GM12878 (cell line): Measurements from ENCODE around the gene SLC6A20. TPM values are rescaled to one million over a fixed set of nuclear protein-coding genes. Genes with fewer than 3 reads are reported as not detected.

Experiments used
- ATAC-seq: fragments of 200-7000 bp; cut with Tn5 transposase; 3 replicates; pipeline ENCODE4 v1.9.1; 2020; ENCODE audit warnings: mild to moderate bottlenecking, moderate library complexity
- BruUV-seq: library from RNA; stranded (reverse); fragments of 400-500 nt; replicated peaks from 2 replicates; lab custom pipeline; 2021; lab: Mats Ljungman, UMichigan
- CTCF ChIA-PET: fragments of 300-600 bp; sonication (Branson Sonifier 250); formaldehyde crosslinking; extraction: SDS; loops from one replicate; lab custom pipeline; 2021; ENCODE audit warnings: inconsistent platforms; lab: Yijun Ruan, JAX
- POLR2A ChIA-PET: fragments of 350-600 bp; formaldehyde crosslinking; extraction: SDS; loops from one replicate; lab custom pipeline; 2021; ENCODE audit warnings: inconsistent platforms; lab: Charles Lee
- RAD21 ChIA-PET: fragments of 300-600 bp; sonication (Branson Sonifier 250); formaldehyde crosslinking; loops from one replicate; lab custom pipeline; 2023; ENCODE audit warnings: antibody characterized with exemption; ENCODE audit not compliant: unreplicated experiment; lab: Charles Lee
- SMC1A ChIA-PET: fragments of 300-600 bp; sonication (Branson Sonifier 250); formaldehyde crosslinking; loops from one replicate; lab custom pipeline; 2023; ENCODE audit not compliant: unreplicated experiment, uncharacterized antibody; lab: Charles Lee
- DNase-seq: peaks from one replicate; pipeline ENCODE4 v3.0.0-alpha.2; 2011; ENCODE audit warnings: low read depth, low spot score
- FAIRE-seq: peaks from 3 replicates; lab custom pipeline; 2011; peaks lifted over from hg19 to GRCh38; lab: Jason Lieb, UNC
- H2AFZ ChIP-seq: 2 replicates; pipeline ENCODE4 v1.6.0; 2011; ENCODE audit warnings: low read depth, low read length, control low read depth; ENCODE audit not compliant: control insufficient read depth
- H3K27ac ChIP-seq: 2 replicates; pipeline ENCODE4 v1.5.1; 2011; ENCODE audit warnings: control low read depth; ENCODE audit not compliant: control insufficient read depth, insufficient read depth
- H3K27me3 ChIP-seq, 2 experiments: replicated peaks in 1 of 2; 2 replicates each; pipeline versions ENCODE4 v1.6.0 to v1.6.1; 2011; ENCODE audit warnings: low read length in 1 of 2; ENCODE audit not compliant: control insufficient read depth in 2 of 2, insufficient read depth in 2 of 2
- H3K36me3 ChIP-seq, 2 experiments: 2 replicates each; pipeline ENCODE4 v1.5.1; 2011; ENCODE audit warnings: low read length in 1 of 2; ENCODE audit not compliant: control insufficient read depth in 2 of 2, insufficient read depth in 2 of 2
- H3K4me1 ChIP-seq: 2 replicates; pipeline ENCODE4 v1.6.1; 2011; ENCODE audit warnings: mild to moderate bottlenecking, low read length, moderate library complexity, mixed read lengths; ENCODE audit not compliant: control insufficient read depth, insufficient read depth
- H3K4me2 ChIP-seq: 2 replicates; pipeline ENCODE4 v1.6.0; 2011; ENCODE audit warnings: control low read depth; ENCODE audit not compliant: control insufficient read depth, insufficient read depth
- H3K4me3 ChIP-seq: fragments of 200-600 bp; sonication (generic); 2 replicates; pipeline ENCODE4 v1.5.1; 2016
- H3K79me2 ChIP-seq: 2 replicates; pipeline ENCODE4 v1.6.0; 2011; ENCODE audit warnings: low read length; ENCODE audit not compliant: control insufficient read depth, insufficient read depth
- H3K9ac ChIP-seq: 2 replicates; pipeline ENCODE4 v1.8.0; 2011; ENCODE audit warnings: low read length, control low read depth, mixed read lengths; ENCODE audit not compliant: control insufficient read depth, insufficient read depth
- H3K9me3 ChIP-seq: replicated peaks from 3 replicates; pipeline ENCODE4 v1.5.1; 2011; ENCODE audit warnings: mild to moderate bottlenecking, low read length; ENCODE audit not compliant: control insufficient read depth, insufficient read depth
- H4K20me1 ChIP-seq: 2 replicates; pipeline ENCODE4 v1.6.0; 2011; ENCODE audit not compliant: control insufficient read depth, insufficient read depth
- DPF2 ChIP-seq: fragments of 450-650 bp; IDR thresholded peaks from 2 replicates; pipeline ENCODE4 v1.6.1; 2017; ENCODE audit warnings: mild to moderate bottlenecking
- HDGF ChIP-seq: fragments of 450-650 bp; IDR thresholded peaks from 2 replicates; pipeline ENCODE4 v1.6.1; 2016; ENCODE audit warnings: antibody characterized with exemption
- JUNB ChIP-seq: IDR thresholded peaks from 2 replicates; pipeline ENCODE4 v1.6.1; 2016; ENCODE audit warnings: antibody characterized with exemption, mild to moderate bottlenecking
- MEF2B ChIP-seq: fragments of 450-650 bp; IDR thresholded peaks from 2 replicates; pipeline ENCODE4 v1.6.1; 2018; ENCODE audit warnings: mild to moderate bottlenecking, moderate library complexity; ENCODE audit not compliant: partially characterized antibody, poor library complexity, severe bottlenecking
- RELA ChIP-seq: fragments of 450-650 bp; IDR thresholded peaks from 2 replicates; pipeline ENCODE4 v1.8.0; 2014; ENCODE audit warnings: borderline replicate concordance; ENCODE audit not compliant: partially characterized antibody
- SP1 ChIP-seq: IDR thresholded peaks from one replicate; pipeline ENCODE4 v1.6.1; 2011; ENCODE audit warnings: low read depth, low read length
- SPI1 ChIP-seq: IDR thresholded peaks from 2 replicates; pipeline ENCODE4 v1.6.1; 2011; ENCODE audit warnings: low read depth, mild to moderate bottlenecking, low read length, moderate library complexity, borderline replicate concordance; ENCODE audit not compliant: insufficient read depth
- whole genome bisulfite sequencing: methylation state at CpG from one replicate; pipeline ENCODE4 v1.1.6; 2016; ENCODE audit warnings: low lambda C conversion rate; ENCODE audit not compliant: insufficient replicate concordance, insufficient coverage; ENCODE audit errors: missing lambda C conversion rate; 5-methylcytosine and 5-hydroxymethylcytosine counted together
- in situ Hi-C: fragments of 300-500 bp; cut with MboI; formaldehyde crosslinking; loops from 9 replicates; pipeline ENCODE4 v1.14.3; 2018; ENCODE audit warnings: mixed read lengths
- intact Hi-C: fragments of 100-400 bp; cut with micrococcal nuclease; formaldehyde crosslinking; loops from one replicate; pipeline ENCODE4 v1.14.2; 2022; ENCODE audit not compliant: unreplicated experiment
- polyA plus RNA-seq, 11 experiments: library from polyadenylated mRNA; depleted of rRNA in 4 of 11; unstranded in 6 of 11; stranded (reverse) in 5 of 11; fragments of >200 nt; fragmentation: Nextera tagmentation in 4 of 11; fragmentation: Illumina TruSeq in 1 of 11; extraction: Ambion mirVana in 4 of 11; extraction: Trizol in 1 of 11; gene quantifications; 1 replicate in 1 of 11; 2 replicates in 10 of 11; pipeline versions ENCODE4 v1.2.1 to v1.2.3, GENCODE V29; 2011 to 2016; ENCODE audit warnings: inconsistent platforms in 2 of 11, missing spikeins in 2 of 11, low read depth in 1 of 11
- total RNA-seq, 4 experiments: library from RNA; depleted of rRNA in 3 of 4; stranded (reverse); fragments of >200 nt in 3 of 4; fragmentation: Illumina TruSeq in 1 of 4; extraction: Trizol in 1 of 4; gene quantifications; 2 replicates each; pipeline versions ENCODE4 v1.2.1 to v1.2.3, GENCODE V29; 2013 to 2021
- TF ChIP-seq, protein P1 (sequence below): fragments of 450-650 bp; IDR thresholded peaks from 2 replicates; pipeline ENCODE4 v1.6.1; 2017; ENCODE audit warnings: borderline replicate concordance
- TF ChIP-seq, protein P2 (sequence below): fragments of 450-650 bp; IDR thresholded peaks from 2 replicates; pipeline ENCODE4 v1.6.1; 2017; ENCODE audit warnings: low read depth, mild to moderate bottlenecking, moderate library complexity
- TF ChIP-seq, protein P3 (sequence below): fragments of 450-650 bp; IDR thresholded peaks from 2 replicates; pipeline ENCODE4 v1.6.1; 2016; ENCODE audit warnings: mild to moderate bottlenecking, moderate library complexity, borderline replicate concordance

SLC6A20 gene
- total and polyA plus RNA-seq, 10 of the 15 experiments (the other 5 are each of a cell fraction or from before 2014, with no cell fraction given): 0.31 to 4.1 (median 1.1) TPM

DNA sequence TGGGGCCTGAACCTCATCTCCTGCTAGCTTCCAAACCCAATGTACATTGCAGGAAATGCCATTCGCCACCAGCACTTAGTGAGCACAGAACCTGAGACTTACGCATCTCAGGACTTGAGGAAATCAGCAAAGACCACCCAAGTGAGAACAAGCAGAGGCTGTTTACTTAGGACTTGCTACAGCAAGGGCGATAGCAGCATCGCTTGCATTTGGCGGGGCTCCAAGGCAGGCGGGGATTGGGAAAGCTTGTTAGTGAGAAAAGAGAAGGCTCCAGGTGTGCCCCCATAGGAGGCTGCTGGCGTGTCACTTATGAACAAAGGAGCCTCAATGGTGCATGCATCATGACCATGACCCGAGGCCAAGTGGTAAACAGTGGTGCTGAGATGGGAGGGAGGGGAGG is 19.7 kb downstream of the SLC6A20 start (continued):
- TF ChIP-seq MEF2B (no peak), HDGF (no peak)

DNA sequence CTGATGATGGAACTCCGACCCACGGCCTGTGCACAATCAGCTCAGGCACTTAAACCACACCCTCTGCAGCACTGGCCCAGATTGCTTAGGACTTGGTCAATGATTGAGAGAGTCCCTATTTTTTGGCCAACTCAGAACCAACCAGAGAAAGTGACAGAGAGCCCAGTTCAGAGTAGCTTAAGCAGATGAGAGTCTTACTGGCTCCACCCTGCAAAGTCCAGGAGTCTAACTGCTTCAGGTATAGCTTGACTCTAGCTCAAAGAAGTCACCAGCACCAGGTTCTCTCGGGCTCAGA is 20.1 kb downstream of the SLC6A20 start:
- RAD21 ChIA-PET: no interaction called here
- no peak for ATAC-seq
- DNase-seq: no peak
- no peaks in the 10 kb centered on the region for H4K20me1 ChIP-seq
- WGBS: 63% methylated on average over 3 of the region's 3 CpGs
- FAIRE-seq: no peak
- TF ChIP-seq, protein P1, sequence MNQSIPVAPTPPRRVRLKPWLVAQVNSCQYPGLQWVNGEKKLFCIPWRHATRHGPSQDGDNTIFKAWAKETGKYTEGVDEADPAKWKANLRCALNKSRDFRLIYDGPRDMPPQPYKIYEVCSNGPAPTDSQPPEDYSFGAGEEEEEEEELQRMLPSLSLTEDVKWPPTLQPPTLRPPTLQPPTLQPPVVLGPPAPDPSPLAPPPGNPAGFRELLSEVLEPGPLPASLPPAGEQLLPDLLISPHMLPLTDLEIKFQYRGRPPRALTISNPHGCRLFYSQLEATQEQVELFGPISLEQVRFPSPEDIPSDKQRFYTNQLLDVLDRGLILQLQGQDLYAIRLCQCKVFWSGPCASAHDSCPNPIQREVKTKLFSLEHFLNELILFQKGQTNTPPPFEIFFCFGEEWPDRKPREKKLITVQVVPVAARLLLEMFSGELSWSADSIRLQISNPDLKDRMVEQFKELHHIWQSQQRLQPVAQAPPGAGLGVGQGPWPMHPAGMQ: no peak
- no peak for TF ChIP-seq RELA
- no peak for TF ChIP-seq SPI1
- TF ChIP-seq, protein P2, sequence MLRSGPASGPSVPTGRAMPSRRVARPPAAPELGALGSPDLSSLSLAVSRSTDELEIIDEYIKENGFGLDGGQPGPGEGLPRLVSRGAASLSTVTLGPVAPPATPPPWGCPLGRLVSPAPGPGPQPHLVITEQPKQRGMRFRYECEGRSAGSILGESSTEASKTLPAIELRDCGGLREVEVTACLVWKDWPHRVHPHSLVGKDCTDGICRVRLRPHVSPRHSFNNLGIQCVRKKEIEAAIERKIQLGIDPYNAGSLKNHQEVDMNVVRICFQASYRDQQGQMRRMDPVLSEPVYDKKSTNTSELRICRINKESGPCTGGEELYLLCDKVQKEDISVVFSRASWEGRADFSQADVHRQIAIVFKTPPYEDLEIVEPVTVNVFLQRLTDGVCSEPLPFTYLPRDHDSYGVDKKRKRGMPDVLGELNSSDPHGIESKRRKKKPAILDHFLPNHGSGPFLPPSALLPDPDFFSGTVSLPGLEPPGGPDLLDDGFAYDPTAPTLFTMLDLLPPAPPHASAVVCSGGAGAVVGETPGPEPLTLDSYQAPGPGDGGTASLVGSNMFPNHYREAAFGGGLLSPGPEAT: no peak
- TF ChIP-seq DPF2: no peak
- TF ChIP-seq, protein P3, sequence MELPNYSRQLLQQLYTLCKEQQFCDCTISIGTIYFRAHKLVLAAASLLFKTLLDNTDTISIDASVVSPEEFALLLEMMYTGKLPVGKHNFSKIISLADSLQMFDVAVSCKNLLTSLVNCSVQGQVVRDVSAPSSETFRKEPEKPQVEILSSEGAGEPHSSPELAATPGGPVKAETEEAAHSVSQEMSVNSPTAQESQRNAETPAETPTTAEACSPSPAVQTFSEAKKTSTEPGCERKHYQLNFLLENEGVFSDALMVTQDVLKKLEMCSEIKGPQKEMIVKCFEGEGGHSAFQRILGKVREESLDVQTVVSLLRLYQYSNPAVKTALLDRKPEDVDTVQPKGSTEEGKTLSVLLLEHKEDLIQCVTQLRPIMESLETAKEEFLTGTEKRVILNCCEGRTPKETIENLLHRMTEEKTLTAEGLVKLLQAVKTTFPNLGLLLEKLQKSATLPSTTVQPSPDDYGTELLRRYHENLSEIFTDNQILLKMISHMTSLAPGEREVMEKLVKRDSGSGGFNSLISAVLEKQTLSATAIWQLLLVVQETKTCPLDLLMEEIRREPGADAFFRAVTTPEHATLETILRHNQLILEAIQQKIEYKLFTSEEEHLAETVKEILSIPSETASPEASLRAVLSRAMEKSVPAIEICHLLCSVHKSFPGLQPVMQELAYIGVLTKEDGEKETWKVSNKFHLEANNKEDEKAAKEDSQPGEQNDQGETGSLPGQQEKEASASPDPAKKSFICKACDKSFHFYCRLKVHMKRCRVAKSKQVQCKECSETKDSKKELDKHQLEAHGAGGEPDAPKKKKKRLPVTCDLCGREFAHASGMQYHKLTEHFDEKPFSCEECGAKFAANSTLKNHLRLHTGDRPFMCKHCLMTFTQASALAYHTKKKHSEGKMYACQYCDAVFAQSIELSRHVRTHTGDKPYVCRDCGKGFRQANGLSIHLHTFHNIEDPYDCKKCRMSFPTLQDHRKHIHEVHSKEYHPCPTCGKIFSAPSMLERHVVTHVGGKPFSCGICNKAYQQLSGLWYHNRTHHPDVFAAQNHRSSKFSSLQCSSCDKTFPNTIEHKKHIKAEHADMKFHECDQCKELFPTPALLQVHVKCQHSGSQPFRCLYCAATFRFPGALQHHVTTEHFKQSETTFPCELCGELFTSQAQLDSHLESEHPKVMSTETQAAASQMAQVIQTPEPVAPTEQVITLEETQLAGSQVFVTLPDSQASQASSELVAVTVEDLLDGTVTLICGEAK: no peak
- TF ChIP-seq SP1: no peak
- TF ChIP-seq JUNB: no peak
- TF ChIP-seq, all 136 proteins: peak for 0
- Histone ChIP-seq H2AFZ (no peak overlapping the region), H3K4me3 (no peak overlapping the region), H3K9me3 (no peaks in the 10 kb centered on the region), H3K4me1 (no peaks in the 10 kb centered on the region), H3K79me2 (no peaks in the 10 kb centered on the region), H3K4me2 (no peak overlapping the region), H3K36me3 (no peaks in the 10 kb centered on the region), H3K27me3 (0 out of 4 replicates have a peak, but pooled peaks cover 0 to 2% of the 10 kb centered on the region in 2 experiments), H3K9ac (no peak overlapping the region), H3K27ac (no peak overlapping the region)
- CTCF ChIA-PET: interaction anchor here (0.8 to 1.9 kb wide), 3 partner anchors 14 to 301 kb away, joined by 3 to 6 read pairs (median 3); no protein-coding TSS in a partner anchor
- SMC1A ChIA-PET: no interaction called here
- no TSS peak for BruUV-seq
- POLR2A ChIA-PET: no interaction called here
- in situ Hi-C loops: no loop called here
- intact Hi-C loops: no loop called here
